Loucy (cell line): ENCODE results near the gene TNFRSF19.

Experiments
- H2AFZ ChIP-seq: fragments of 200-600 bp; sonication (generic); 2 replicates; pipeline ENCODE4 v1.6.0; 2016; ENCODE audit warnings: antibody characterized with exemption, mild to moderate bottlenecking, low read length, moderate library complexity
- H3F3A ChIP-seq: fragments of 200-600 bp; 2 replicates; pipeline ENCODE4 v1.6.0; 2016; ENCODE audit warnings: antibody characterized with exemption, low read depth, mild to moderate bottlenecking
- H3K27me3 ChIP-seq: fragments of 200-600 bp; sonication (generic); 2 replicates; pipeline ENCODE4 v1.6.1; 2014; ENCODE audit warnings: low read length, mild to moderate bottlenecking; ENCODE audit not compliant: insufficient read depth, poor library complexity, severe bottlenecking
- H3K36me3 ChIP-seq: fragments of 200-600 bp; sonication (generic); 2 replicates; pipeline ENCODE4 v1.6.1; 2016; ENCODE audit warnings: low read length; ENCODE audit not compliant: insufficient read depth
- H3K4me1 ChIP-seq: fragments of 200-600 bp; sonication (generic); 2 replicates; pipeline ENCODE4 v1.5.1; 2014; ENCODE audit warnings: low read length, mild to moderate bottlenecking; ENCODE audit not compliant: insufficient read depth, poor library complexity, severe bottlenecking
- H3K4me2 ChIP-seq: fragments of 200-600 bp; sonication (generic); 2 replicates; pipeline ENCODE4 v1.6.0; 2014; ENCODE audit warnings: antibody characterized with exemption, low read length, low read depth, mild to moderate bottlenecking; ENCODE audit not compliant: poor library complexity, severe bottlenecking
- H3K4me3 ChIP-seq: fragments of 200-600 bp; sonication (generic); 2 replicates; pipeline ENCODE4 v1.5.1; 2014; ENCODE audit warnings: low read length, mild to moderate bottlenecking, mixed read lengths; ENCODE audit not compliant: poor library complexity, severe bottlenecking
- H3K79me2 ChIP-seq: fragments of 200-600 bp; sonication (generic); 2 replicates; pipeline ENCODE4 v1.6.1; 2014; ENCODE audit warnings: low read length; ENCODE audit not compliant: insufficient read depth
- H3K9ac ChIP-seq: fragments of 200-600 bp; sonication (generic); 2 replicates; pipeline ENCODE4 v1.6.0; 2014; ENCODE audit warnings: mild to moderate bottlenecking, low read depth, low read length, moderate library complexity; ENCODE audit not compliant: poor library complexity, severe bottlenecking
- H3K9me2 ChIP-seq: fragments of 200-600 bp; sonication (generic); replicated peaks from 2 replicates; pipeline ENCODE4 v1.6.1; 2016; ENCODE audit warnings: low read depth, low read length, mixed read lengths
- H3K9me3 ChIP-seq: fragments of 200-600 bp; sonication (generic); 2 replicates; pipeline ENCODE4 v1.6.1; 2014; ENCODE audit warnings: mild to moderate bottlenecking, antibody characterized with exemption, low read length, low read depth; ENCODE audit not compliant: insufficient read depth
- H4K20me1 ChIP-seq: fragments of 200-600 bp; sonication (generic); 2 replicates; pipeline ENCODE4 v1.6.0; 2014; ENCODE audit warnings: antibody characterized with exemption, low read length, mild to moderate bottlenecking; ENCODE audit not compliant: insufficient read depth, poor library complexity, severe bottlenecking
- CTCF ChIP-seq: fragments of 200-600 bp; sonication (generic); conservative IDR thresholded peaks from 2 replicates; pipeline ENCODE4 v1.5.1; 2014; ENCODE audit warnings: mild to moderate bottlenecking, antibody characterized with exemption, low read length
- EZH2phosphoT487 ChIP-seq: fragments of 200-600 bp; IDR thresholded peaks from 2 replicates; pipeline ENCODE4 v1.6.1; 2018; ENCODE audit warnings: antibody characterized with exemption, mild to moderate bottlenecking, moderate library complexity, borderline replicate concordance

Gene TNFRSF19

DNA sequence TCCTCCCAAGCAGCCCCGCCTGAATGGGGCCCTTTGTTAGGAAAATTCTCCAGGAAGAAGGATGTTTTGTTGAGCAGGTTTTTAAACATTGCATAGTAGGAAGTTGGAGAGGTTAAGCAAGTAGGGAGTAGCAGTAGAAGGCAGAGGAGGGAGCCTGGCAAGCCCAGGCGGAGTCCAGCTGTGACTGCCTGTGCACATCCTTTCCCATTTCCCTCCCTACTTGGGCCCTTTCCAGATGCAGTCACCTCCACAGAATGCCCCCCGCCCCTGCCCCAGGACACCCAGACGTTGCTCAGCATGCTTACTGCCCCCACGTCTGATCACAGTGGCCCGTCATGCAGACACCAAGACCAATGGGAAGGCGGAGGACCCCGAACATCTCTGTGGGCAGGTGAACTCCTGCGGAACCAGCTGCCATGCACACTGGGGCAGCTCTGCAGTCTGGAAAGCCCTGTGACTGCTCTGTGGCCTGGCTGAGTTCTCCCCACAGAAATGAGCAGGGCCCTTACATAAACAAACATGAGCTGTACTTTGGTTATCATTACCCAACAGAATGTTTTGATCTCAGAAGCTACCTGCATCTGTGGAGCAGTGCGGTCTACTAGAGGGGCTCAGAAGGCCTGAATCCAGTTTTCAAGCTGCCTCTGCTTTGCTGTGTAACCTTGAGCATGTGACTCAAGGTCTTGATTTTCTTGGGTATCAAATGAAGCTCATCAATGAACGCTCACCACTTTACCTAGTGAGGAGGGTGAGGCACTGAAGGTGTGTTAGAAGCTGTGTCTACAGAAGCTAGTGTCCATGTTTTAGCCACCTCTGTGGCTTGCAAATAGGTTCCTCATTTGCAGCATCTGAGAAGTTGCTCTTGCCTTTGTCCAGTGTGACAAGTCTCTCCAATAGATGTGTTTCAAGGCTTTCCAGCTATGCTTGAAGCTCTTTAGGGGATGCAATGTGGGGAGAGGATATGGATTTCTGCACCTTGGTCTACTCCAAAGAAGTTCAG, 84.2 kb downstream of the TNFRSF19 start:
- Histone ChIP-seq H3K9me2 (no peaks in the 10 kb centered on the region), H4K20me1 (no peaks in the 10 kb centered on the region), H3F3A (no peaks in the 10 kb centered on the region), H3K4me1 (peaks cover 12% of the 10 kb centered on the region), H3K27me3 (peaks cover 88% of the 10 kb centered on the region), H2AFZ (no peak overlapping the region), H3K79me2 (no peaks in the 10 kb centered on the region), H3K4me3 (no peak overlapping the region), H3K4me2 (no peak overlapping the region), H3K9ac (no peak overlapping the region), H3K9me3 (no peaks in the 10 kb centered on the region), H3K36me3 (no peaks in the 10 kb centered on the region)
- TF ChIP-seq CTCF (no peak), EZH2phosphoT487 (no peak)

- Histone ChIP-seq H3K4me1 (peaks cover 12% of the 10 kb centered on the region), H3K9me2 (no peaks in the 10 kb centered on the region), H3K27me3 (peaks cover 82% of the 10 kb centered on the region), H3K36me3 (no peaks in the 10 kb centered on the region), H3K4me2 (no peak overlapping the region), H3K9me3 (no peaks in the 10 kb centered on the region), H4K20me1 (no peaks in the 10 kb centered on the region), H3K9ac (no peak overlapping the region), H2AFZ (no peak overlapping the region), H3K4me3 (no peak overlapping the region), H3K79me2 (no peaks in the 10 kb centered on the region), H3F3A (no peaks in the 10 kb centered on the region)
- TF ChIP-seq EZH2phosphoT487 (no peak), CTCF (no peak)
These were observed 85.1 kb downstream of the TNFRSF19 start for GRCh38 chr13:23655321-23655720.

GRCh38 chr13:23656637-23657371, 86.6 kb downstream of the TNFRSF19 start:
- H3K9me2 ChIP-seq, result no peaks in the 10 kb centered on the region
- H3K4me3 ChIP-seq, result no peak overlapping the region
- H3K36me3 ChIP-seq, result no peaks in the 10 kb centered on the region
- no peak overlapping the region for H3K9ac ChIP-seq
- H4K20me1 ChIP-seq, result no peaks in the 10 kb centered on the region
- TF ChIP-seq EZH2phosphoT487, result no peak
- TF ChIP-seq CTCF, result no peak
- peaks cover 74% of the 10 kb centered on the region for H3K27me3 ChIP-seq
- no peaks in the 10 kb centered on the region for H3K9me3 ChIP-seq
- H3F3A ChIP-seq, result no peaks in the 10 kb centered on the region
- no peaks in the 10 kb centered on the region for H3K79me2 ChIP-seq
- H2AFZ ChIP-seq, result no peak overlapping the region
- no peak overlapping the region for H3K4me2 ChIP-seq
- peaks cover 7% of the 10 kb centered on the region for H3K4me1 ChIP-seq
